ENCODE data around the gene ARAP2.

Gene ARAP2

DNA sequence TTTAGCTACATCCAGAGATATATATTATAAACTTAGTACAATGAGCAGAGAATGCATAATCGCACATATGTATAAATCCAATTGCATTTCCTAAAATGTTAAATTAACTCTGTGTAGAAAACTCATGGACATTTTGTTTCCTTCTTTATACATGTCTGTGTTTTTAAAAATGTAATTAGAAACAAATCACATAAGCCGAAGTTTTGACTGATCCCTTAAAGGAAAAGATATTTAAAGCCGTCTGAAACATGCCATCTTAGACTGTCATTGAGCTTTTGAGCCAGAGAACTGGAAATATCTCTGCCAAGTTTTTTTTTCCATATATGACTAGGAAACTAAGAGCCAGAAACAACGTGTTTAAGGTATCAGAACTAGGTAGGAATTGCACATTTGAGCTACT lies 107.0 kb downstream of the ARAP2 start:
- DNase-seq (ENCODE audit: extremely low read depth in 1 of 2, low read depth in 1 of 2), result no peak

DNA sequence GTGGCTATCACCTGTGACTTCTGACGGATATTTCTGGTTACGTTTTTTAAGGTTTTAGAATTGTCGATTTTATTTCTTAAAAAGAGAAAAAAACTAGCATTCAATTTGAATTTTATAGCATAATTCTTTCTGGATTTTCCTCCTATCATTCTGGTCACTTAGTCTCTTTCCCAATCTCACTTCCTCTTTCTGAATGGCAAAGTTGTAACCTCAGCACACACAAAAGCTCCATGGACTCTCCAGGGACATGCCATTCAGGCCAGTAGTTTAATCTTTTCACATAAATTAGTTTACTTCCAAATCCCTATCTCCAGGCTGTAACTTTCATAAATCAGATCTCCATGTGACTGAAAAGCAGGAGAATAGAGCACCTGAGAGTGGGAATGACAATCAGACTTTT lies 110.7 kb downstream of the ARAP2 start:
- no peak for DNase-seq (ENCODE audit: extremely low read depth in 1 of 2, low read depth in 1 of 2)

DNA sequence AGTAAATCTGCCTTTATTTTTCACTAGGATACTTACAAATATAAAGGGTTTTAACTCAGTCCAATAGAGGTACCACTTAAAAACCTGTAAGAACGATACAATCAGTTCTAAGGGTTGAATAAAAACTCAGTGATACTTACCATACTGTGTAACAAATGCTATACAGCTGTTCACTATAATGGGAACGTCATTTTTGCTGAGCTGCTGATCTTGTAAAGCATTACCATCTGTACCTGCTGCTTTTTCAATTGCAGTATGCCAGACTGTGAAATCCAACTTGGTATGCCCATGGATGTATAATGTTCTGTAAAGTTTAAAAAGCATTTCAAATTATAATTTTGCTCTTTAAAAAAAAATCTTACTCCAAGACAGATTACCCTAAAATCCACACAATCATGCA lies 111.2 kb downstream of the ARAP2 start:
- no peak for DNase-seq (ENCODE audit: extremely low read depth in 1 of 2, low read depth in 1 of 2)

DNA sequence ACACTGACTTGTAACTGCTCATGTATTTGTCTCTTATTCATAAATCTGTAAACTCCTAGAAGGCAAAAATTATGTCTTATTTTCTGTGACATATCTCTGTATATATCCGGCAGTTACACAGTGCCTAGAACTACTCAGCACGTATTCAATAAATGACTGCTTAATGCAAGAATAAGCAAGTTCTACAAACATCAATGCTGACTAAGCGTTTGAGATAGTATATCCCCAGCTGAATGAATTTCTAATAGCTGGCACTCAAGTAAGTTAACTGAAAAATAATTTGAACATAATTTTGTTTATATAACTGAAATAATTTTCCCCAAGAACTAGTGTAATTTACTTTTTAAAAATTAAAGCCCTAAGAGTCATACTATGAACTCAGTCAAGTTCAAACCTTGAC lies 113.7 kb downstream of the ARAP2 start:
- no peak for DNase-seq (ENCODE audit: extremely low read depth in 1 of 2, low read depth in 1 of 2)

DNA sequence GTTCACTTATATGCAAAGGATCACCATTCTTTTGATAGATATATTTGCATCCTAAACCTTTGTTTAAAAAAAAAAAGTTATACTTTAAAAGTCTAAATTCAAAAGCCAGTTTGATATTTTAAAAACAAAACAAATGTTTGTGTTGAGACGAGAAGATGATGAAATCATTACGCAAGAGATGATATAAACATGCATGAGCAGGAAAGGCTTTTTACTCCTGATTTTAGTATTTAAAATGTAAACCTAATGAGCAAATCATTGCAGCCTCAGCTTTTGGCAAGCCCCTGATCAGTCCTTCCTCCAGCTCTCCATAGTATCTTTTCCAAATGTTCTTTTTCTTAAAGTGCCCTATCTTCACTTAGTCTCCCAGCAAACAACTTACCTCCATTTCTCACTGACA lies 115.6 kb downstream of the ARAP2 start:
- no peak for DNase-seq (ENCODE audit: extremely low read depth in 1 of 2, low read depth in 1 of 2)

DNA sequence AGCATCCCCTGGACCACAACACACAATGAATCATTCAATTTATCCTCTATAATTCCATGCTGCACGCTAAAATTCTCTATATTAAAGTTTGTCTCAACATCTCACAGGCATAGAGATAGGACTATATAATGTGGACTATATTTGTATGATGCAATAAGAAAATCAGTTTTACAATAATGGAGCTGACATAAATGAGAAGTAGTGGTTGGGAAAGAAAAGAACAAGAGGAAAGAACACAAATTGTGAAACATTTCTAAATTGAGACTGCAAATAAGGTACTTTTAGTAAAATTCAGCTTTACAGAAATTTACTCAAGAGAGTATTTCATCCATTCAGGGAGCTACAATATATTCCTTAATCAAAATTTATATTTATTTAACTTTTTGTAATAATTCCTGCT lies 120.4 kb downstream of the ARAP2 start:
- no peak for DNase-seq (ENCODE audit: extremely low read depth in 1 of 2, low read depth in 1 of 2)

DNA sequence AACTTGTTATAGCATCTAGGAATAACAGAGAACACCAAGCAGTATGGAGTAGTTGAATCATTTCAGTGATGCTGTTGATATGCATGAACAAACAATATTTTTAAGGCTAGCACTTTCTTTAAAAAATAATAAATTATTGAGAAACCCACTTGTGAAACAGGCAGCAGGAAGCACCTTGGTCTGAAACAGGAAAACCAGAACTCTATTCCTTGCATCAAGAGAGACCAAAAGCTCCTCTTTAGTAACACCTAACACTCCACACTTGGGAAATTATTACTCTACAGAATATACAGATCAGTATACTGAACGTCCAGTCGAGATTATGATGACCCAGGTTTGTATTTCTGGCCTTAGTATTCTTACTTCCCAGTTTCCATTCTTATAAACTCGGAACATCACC lies 129.0 kb downstream of the ARAP2 start:
- DNase-seq (ENCODE audit: extremely low read depth in 1 of 2, low read depth in 1 of 2), result no peak

DNA sequence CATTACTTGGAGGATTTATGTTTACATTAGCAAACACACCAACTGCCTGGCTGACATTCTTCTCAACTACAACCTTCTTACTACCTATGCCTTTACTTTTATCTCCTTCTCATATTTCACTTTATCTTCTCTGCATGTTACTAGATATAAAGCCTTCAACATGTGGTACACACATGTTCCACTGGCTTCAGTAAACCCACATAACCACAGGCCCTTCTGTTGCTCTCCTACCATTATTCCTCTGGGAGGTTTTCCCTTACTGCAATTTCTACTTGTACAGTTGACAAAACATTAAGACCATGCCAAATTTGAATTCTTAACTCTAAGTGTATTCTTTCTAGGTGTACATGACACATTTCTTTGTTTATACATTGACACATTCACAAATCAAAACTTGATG lies 133.1 kb downstream of the ARAP2 start:
- DNase-seq (ENCODE audit: extremely low read depth in 1 of 2, low read depth in 1 of 2), result no peak

DNA sequence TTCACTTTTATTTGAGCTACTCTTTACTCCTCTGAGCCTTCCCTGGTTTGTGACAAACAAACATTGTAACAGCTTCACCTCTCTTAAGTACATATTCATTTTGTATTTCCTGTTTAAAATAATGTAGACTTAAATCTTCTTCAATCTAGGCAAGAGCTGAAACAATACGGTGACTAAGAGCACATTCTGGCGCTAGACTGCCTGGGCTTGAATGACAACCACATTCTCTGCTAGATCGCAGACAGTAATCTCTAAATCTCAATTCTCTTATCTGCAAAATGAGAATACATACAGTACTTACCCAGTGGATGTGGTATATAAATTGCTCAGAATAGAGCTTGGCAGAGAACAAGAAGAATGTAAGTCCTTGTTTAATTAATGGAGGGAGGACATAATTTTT lies 144.8 kb downstream of the ARAP2 start:
- no peak for DNase-seq (ENCODE audit: extremely low read depth in 1 of 2, low read depth in 1 of 2)

DNA sequence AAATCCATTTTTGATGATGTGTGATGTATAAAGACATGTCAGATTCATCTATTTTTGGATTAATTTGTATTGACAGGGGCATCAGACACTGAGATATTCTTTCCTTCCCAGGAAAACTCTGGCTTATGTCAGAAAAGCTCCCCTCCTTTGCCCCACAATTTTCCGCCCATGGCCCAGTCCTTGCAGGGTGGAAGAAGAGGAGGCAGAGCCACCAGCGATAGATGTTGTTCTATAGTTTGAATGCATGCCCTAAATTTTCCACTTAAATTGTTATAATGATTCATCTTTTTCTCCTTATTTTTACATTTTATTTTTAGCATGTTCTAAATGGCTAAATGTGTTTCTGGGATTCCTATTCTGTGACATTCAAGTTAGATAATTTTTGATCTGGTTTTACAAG lies 149.3 kb downstream of the ARAP2 start:
- no peak for DNase-seq (ENCODE audit: extremely low read depth in 1 of 2, low read depth in 1 of 2)

DNA sequence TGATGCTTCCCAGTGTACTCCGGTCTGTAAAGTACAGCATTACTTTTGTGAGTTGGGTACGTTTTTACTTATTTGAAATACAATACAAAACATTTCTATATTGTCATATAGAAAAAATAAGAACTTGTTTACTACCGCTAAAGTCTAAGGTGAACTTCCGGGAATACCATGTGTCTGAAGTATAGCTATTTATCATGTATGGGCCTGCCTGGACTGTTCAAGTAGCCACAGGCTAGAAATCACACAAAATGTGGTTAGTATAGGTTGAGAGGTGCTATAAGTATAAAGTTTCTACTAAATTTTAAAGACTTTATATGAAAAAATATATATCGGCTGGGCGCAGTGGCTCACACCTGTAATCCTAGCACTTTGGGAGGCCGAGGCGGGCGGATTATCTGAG lies 152.3 kb downstream of the ARAP2 start:
- DNase-seq (ENCODE audit: extremely low read depth in 1 of 2, low read depth in 1 of 2), result no peak

DNA sequence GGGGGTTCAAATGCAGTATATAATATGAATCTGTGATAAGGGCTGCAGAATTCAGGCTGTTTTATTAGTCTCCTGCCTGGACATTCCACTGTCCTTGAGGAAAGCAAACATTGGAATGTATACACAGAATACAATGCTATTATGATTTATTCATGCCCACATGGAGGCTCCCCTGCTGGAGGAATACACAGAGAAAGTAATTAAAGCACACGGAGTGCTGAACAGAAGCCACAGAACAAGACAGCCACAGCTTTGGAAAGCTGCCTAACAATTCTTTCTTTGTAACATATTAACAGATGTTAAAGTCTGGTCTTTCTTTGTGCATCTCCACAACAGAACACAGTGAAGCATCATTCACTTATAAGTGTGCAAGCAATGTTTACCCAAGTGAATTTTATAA lies 155.8 kb downstream of the ARAP2 start:
- DNase-seq (ENCODE audit: extremely low read depth in 1 of 2, low read depth in 1 of 2), result no peak

DNA sequence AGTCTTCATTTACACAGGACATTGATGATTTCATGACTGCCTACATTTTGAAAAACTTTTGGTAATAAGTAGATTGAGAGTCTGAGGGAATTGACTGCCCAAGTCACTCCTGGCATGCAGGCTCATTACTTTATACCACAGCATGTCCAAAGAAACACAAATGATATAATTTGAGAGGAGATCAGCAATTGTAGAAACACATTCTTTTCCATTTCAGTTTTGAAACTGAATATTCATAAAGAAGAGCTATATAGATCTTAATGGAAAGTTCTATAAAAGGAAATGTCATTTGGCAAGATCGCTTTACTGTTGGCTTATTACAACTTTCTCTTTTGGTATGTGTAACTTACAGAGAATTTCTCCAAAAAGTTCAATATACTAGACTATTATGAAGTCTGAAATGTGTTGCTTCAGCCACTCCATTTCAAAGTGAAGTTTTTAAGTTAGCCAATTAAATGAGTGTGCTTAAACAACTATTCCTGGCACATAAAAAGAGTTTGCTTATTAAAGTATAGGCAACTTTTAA lies 158.0 kb downstream of the ARAP2 start:
- no peak for DNase-seq (ENCODE audit: extremely low read depth in 1 of 2, low read depth in 1 of 2)

DNA sequence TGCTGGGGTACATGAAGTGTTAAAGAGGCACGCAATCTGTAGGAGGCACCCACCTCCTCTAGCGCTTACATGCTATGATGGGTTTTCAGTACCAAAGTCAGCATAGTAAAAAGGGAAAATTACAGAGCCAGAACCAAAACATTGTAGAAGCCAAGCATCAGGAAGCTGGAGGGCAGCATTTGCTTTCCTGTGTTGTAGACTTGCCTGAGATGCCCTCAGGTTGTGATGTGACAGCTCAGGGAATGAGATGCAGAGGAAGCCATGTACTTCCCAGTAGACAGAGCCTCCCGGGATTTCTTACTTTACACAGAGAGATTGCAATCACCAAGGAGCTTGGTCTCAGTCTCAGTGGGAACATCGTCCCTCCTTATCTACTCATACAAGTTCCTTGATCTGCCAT lies 161.5 kb downstream of the ARAP2 start:
- DNase-seq (ENCODE audit: extremely low read depth in 1 of 2, low read depth in 1 of 2), result no peak

DNA sequence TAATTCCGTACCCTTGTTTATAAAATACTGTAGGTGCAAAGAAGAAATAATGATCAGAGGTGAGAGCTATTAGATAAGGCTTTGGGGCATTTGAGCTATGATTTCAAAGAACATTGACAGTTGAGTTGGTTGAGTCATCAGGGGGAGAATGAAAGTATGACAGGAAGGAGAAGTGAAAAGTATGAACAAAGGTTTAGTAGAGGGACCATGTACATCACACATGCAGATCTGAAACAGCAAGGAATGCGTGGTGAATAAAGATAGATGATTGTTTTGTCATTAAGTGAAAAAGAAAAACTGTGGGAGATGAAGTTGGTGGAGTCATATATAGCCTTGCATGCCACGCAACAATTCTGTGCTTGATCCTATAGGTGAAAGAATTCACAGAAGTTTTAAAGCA lies 163.1 kb downstream of the ARAP2 start:
- no peak for DNase-seq (ENCODE audit: extremely low read depth in 1 of 2, low read depth in 1 of 2)

DNA sequence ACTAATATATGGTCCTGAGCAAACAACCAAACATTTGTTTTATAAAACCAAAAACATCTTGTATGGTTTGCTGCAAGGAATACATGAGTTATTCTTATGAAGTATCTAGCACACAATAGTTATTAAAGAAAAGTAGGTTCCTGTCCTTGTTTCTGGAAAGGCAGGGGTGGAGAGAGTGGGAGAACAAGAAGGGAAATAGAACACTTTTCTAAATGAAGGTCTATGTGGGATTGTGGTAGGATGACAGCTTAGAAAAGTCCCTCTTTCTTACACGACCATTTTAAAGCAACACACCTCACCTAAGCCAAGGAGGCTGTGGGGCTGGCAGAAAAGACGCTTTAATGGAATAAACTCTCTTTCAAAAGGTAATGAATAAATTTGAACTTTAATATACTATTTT lies 164.6 kb downstream of the ARAP2 start:
- no peak for DNase-seq (ENCODE audit: extremely low read depth in 1 of 2, low read depth in 1 of 2)

DNA sequence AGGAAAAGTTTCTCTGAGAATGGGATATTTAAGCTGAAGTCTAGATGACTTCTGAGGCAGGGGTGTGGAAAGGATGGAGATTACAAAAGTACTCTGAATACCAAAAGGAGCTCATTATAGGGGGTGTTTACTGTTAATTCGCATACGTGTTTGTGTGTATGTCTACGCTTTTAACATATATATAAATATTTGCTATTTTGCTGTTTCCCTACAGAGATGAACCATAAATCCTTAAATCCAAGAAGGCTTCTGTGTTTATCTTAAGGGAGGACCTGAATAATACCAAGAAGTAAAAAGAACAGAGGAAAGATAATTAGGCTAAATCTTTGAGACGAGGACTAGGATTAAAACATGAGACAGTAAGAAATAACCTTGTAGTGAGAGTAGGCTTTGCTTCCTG lies 166.0 kb downstream of the ARAP2 start:
- no peak for DNase-seq (ENCODE audit: extremely low read depth in 1 of 2, low read depth in 1 of 2)

DNA sequence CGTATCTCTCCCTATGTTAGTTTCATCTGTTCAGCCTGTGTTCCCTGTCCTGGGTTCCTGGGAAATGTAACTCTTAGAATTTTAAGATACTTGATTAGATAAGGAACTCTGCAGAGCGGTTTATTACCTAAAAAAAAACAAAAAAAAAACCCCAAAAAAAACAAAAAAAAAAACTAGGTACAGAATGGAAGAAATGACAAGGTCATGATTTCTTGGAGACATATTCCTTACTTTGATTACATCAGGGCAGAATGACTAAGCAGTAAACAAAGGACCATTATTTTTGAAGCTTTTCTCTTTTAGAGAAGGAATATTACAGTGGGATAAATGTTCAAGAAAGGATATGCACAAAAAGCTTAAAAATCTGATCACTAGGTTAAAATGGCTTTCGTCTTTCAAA lies 171.8 kb downstream of the ARAP2 start:
- DNase-seq (ENCODE audit: extremely low read depth in 1 of 2, low read depth in 1 of 2), result no peak

DNA sequence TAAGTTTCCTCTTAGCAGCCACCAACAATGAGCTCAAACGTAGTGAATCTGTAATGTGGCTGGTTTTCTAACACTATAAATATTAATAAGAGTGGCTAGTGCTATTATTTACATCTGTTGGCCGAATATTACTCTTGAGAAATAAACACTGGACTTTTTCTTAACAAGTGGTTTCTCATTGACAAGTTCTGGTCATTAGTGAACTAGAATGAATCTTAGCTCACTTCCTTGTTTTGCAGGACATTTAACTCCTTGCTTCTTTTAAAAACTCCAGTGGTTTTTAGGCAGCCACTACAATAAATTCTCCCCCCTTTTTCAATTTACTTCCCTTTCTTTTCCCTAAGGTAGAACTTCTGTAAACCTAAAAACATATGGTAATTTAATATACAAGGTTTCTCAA lies 177.2 kb downstream of the ARAP2 start:
- DNase-seq (ENCODE audit: extremely low read depth in 1 of 2, low read depth in 1 of 2), result no peak

DNA sequence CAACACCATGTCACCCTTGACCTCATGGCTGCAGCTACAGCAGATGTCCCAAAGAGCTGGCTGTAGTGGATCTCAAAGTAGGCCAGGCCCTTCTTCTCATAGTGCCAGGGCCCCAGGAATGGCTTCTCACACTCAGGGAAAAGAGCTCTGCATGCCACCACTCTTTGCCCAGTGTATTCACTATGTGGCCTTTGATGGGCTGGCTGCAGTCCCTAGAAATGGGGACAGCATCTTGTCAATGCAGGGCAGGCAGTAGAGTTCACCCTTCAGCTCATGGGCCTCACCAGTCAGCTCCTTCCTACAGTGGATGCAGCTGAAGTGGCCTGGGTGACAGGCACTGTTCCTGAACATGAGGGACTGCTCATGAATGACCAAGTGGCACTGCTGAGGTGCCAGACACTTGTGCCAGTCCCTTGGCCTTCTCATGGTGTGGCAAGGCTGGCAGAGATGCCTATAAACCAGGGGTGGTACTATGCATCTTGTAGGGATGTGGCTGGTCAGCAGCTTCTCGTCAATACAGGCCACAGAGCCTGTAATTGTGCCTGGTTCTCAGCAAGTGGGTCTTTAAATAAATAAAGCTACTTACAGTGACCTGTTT lies 178.9 kb downstream of the ARAP2 start:
- no peak for DNase-seq (ENCODE audit: extremely low read depth in 1 of 2, low read depth in 1 of 2)

DNA sequence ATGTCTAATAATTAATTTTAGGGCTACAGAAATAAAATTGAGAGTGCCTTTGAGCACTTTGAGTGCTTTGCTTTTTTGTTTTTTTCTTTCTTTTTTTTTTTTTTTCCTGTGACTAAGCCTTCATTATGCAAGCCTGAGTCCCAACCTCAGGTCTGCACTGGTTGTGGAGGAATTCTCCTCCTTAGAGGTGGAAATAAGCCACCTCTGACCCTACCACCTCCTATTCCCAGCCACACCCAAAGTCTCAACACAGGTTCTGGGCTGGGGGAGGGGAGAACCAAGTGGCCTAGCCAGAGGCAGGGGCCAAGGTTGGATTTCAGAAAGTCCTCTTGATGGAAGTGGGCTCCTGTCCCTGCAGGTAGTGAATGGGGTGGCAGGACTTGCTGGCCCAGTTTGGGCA lies 180.2 kb downstream of the ARAP2 start:
- no peak for DNase-seq (ENCODE audit: extremely low read depth in 1 of 2, low read depth in 1 of 2)

DNA sequence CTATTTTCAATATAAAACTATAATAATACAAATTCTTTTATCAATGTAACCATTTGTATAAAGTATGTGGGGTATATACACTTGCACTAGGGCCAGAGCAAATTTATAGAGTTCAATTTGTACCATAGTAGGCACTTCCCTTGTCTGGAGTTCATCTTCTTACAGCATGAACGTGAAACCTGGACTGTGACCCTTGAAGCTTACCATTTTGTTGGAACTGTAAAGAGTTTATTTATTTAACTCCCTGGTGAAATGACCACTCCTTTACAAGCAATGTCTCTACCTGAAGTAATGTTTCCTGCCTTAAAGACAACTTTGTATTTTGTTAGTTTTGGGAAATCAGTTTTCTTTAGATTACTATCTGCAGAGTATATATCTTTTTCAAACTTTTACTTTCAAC lies 188.2 kb downstream of the ARAP2 start:
- DNase-seq (ENCODE audit: extremely low read depth in 1 of 2, low read depth in 1 of 2), result no peak

DNA sequence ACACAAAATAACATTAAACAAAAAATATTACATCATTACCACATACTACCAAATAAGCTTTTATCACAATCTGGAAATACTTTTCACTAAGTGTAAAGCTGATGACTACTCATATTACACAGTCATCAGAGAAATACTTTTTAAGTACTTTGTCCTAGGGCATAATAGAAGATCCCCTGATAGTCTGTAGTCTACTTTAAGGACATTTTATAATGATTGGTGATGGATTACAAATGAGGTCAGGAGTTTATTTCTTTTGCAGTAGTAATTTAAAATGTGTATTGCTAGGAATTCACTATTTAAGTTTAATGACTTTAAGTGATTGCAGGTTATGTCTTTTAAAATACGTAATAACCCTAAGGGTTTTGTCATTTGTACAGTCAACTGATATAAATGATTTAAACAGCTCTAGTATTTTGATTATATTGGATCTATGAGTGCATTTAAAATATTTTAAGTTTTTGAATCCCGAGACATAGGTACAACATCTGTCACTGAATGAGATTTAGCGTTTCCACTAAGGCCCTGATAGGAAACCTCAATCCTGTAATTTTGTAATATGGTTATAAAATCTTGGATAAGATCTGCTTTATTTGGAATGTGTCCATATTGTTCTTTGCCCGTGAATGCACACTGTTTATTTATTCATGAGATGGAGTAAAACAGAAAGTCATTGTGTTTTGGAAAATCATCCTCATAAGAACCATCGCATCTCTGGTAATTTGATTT lies 189.5 kb downstream of the ARAP2 start:
- no peak for DNase-seq (ENCODE audit: extremely low read depth in 1 of 2, low read depth in 1 of 2)
